Mononuclear cell (primary cell): ENCODE data around the gene LEAP2. TPM values are rescaled to one million over a fixed set of nuclear protein-coding genes. Genes with fewer than 3 reads are reported as not detected.

Source experiments
- H3K27me3 ChIP-seq: 2 replicates; pipeline ENCODE4 v1.6.0; 2011; ENCODE audit warnings: low read length, control low read depth; ENCODE audit not compliant: insufficient read depth
- H3K4me1 ChIP-seq: 2 replicates; pipeline ENCODE4 v1.5.1; 2011; ENCODE audit warnings: mild to moderate bottlenecking, low read length, control low read depth; ENCODE audit not compliant: insufficient read depth
- H3K4me3 ChIP-seq: 2 replicates; pipeline ENCODE4 v1.5.1; 2011; ENCODE audit warnings: mild to moderate bottlenecking, low read length, moderate library complexity
- H3K9me3 ChIP-seq: 2 replicates; pipeline ENCODE4 v1.5.1; 2011; ENCODE audit warnings: low read depth, mild to moderate bottlenecking, control low read depth, low read length
- total RNA-seq: library from RNA; depleted of rRNA; stranded (reverse); fragments of >200 nt; gene quantifications from one replicate; pipeline ENCODE4 v1.2.3, GENCODE V29; 2012

LEAP2 gene
- total RNA-seq, 1 donor, result 0.21 TPM

DNA sequence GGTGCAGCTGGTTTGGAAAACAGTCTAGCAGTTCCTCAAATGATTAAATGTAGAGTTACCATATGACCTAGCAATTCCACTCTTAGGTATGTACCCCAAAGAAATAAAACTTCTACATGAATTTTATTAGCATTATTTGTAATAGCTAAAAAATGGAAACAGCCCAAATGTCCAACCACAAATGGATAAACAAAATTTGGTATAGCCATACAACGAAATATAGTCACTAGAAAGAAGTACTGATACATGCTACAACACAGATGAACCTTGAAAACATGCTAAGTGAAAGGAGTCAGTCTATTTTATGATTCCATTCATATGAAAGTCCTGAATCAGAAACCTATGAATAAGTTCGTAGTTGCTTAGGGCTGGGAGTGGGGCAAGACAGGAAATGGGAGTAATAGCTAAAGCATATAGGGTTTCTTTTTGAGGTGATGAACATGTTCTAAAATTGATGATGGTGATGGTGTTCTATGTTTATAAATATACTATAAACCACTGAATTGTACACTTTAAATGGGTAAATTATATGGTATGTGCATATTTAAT lies 13.5 kb upstream of the LEAP2 start:
- Histone ChIP-seq H3K4me1 (no peaks in the 10 kb centered on the region), H3K9me3 (no peaks in the 10 kb centered on the region), H3K27me3 (no peaks in the 10 kb centered on the region), H3K4me3 (no peak overlapping the region)

GRCh38 chr5:132860742-132861141 lies 12.7 kb upstream of the LEAP2 start:
- no peaks in the 10 kb centered on the region for H3K9me3 ChIP-seq
- no peak overlapping the region for H3K4me3 ChIP-seq
- peaks cover 5% of the 10 kb centered on the region for H3K4me1 ChIP-seq

DNA sequence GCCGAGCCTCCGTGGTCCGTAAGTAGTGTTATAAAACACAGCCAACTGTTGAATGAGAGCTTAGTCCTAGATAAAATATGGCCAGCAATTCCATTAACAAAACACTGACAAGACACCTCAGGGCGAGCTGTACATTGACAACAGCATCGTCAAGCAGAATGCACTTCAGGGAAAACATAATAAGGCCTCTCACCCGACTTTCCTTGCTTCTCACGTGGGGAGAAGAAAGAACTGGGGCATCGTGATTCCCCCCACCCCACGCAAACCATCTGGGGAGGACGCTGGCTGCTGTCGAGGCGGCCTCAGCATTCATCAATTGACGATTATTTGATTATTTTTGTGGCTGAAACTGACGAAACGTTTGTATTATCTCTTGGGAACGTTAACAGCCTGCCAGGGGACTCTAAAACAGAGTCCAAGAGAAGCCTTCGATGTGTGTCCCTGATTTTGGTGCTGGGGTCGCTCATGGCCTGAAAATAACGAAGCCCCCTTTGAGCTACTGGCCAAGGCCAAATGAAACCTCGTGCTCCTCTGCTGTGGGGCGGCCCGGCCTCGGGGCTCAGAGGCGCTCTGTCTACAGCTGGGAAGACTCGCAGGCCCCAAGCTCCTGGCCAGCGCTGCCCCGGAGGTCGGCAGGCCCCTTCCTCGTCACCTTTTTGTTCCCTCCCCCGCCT lies 7.7 kb upstream of the LEAP2 start:
- Histone ChIP-seq H3K27me3 (no peaks in the 10 kb centered on the region), H3K4me3 (peak overlapping the region; percentile 63), H3K4me1 (peaks cover 18% of the 10 kb centered on the region), H3K9me3 (no peaks in the 10 kb centered on the region)

More at GRCh38 chr5:132860742-132861141, 12.7 kb upstream of the LEAP2 start:
- no peaks in the 10 kb centered on the region for H3K27me3 ChIP-seq

- Histone ChIP-seq H3K4me1 (peaks cover 18% of the 10 kb centered on the region), H3K9me3 (no peaks in the 10 kb centered on the region), H3K27me3 (no peaks in the 10 kb centered on the region), H3K4me3 (peak within 1 kb of the TSS; percentile 63)
Observed at GRCh38 chr5:132866342-132867045, 7.0 kb upstream of the LEAP2 start, which contains the start of the genes GDF9 and UQCRQ. GDF9 (minus strand) TSS chr5:132866469; CDS start chr5:132864533, 1,936 bp downstream. UQCRQ (plus strand) TSS chr5:132866642; CDS start chr5:132866882, 240 bp downstream.

DNA sequence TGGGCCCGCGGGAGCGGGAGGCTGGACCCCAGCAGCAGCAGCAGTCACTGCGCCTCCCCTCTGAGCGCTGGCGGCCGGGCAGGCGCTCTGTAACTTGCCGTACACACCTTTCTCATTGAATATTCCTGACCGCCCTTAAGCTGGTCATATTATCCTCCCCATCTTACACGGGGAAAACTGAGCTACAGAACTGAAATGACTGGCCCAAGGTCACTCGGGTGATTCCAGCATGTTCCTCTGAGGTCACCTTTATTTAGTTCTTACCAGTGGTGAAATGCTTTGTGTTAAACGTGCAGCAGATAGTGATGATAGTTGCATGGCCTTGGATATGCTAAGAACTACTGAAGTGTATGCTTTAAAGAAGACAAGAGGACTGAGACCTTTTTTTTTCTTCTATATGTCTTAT lies 6.4 kb upstream of the LEAP2 start:
- Histone ChIP-seq H3K9me3 (no peaks in the 10 kb centered on the region), H3K4me1 (peaks cover 18% of the 10 kb centered on the region), H3K27me3 (no peaks in the 10 kb centered on the region), H3K4me3 (peak overlapping the region; percentile 63)

DNA sequence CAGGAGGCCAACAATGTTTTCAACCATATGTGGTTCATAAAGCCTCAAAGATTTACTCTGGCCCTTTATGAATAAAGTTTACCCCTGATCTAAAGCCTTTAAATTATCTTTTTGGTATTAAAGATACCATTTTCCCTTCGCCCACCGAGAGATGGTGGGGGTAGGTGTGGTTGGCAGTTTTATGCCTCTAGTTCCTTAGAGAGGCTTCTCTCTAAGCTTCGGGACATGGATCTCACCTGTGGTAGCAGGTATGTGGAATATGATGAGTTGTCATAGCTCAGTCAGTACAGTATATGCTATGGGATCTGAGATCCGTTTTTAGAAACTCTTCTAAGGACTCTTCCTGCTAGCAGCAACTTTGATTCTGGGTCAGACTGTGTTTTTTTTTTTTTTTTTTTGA lies 4.7 kb upstream of the LEAP2 start:
- H3K9me3 ChIP-seq, result no peaks in the 10 kb centered on the region
- H3K27me3 ChIP-seq, result no peaks in the 10 kb centered on the region
- no peak overlapping the region for H3K4me3 ChIP-seq
- H3K4me1 ChIP-seq, result peaks cover 18% of the 10 kb centered on the region

GRCh38 chr5:132870801-132871200 lies 2.7 kb upstream of the LEAP2 start:
- Histone ChIP-seq H3K4me3 (no peak overlapping the region), H3K9me3 (no peaks in the 10 kb centered on the region), H3K4me1 (peaks cover 12% of the 10 kb centered on the region)

GRCh38 chr5:132871459-132872284 lies 1.8 kb upstream of the LEAP2 start:
- Histone ChIP-seq H3K4me3 (no peak overlapping the region), H3K9me3 (no peaks in the 10 kb centered on the region), H3K4me1 (peaks cover 10% of the 10 kb centered on the region), H3K27me3 (no peaks in the 10 kb centered on the region)

More at GRCh38 chr5:132870801-132871200, 2.7 kb upstream of the LEAP2 start:
- no peaks in the 10 kb centered on the region for H3K27me3 ChIP-seq

- H3K9me3 ChIP-seq, result no peaks in the 10 kb centered on the region
- H3K27me3 ChIP-seq, result no peaks in the 10 kb centered on the region
- H3K4me1 ChIP-seq, result peaks cover under 1% of the 10 kb centered on the region
- no peak overlapping the region for H3K4me3 ChIP-seq
Observed at GRCh38 chr5:132872788-132873118, 715 bp upstream of the LEAP2 start.

DNA sequence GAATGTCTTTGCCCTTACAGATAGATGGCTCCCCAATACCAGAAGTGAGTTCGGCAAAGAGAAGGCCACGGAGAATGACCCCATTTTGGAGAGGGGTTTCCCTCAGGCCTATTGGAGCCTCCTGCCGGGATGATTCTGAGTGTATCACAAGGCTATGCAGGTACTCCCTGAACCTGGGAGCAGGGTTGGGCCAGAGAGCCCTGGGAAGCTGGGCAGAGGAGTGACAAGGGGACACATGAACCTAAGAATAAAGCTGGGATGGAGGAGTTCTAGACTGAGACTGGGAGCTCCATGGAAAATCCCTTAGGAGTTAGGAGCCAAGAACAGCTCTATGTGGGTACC lies 433 bp downstream of the LEAP2 start:
- H3K9me3 ChIP-seq, result no peaks in the 10 kb centered on the region
- H3K27me3 ChIP-seq, result no peaks in the 10 kb centered on the region
- H3K4me1 ChIP-seq, result no peaks in the 10 kb centered on the region
- no peak overlapping the region for H3K4me3 ChIP-seq

DNA sequence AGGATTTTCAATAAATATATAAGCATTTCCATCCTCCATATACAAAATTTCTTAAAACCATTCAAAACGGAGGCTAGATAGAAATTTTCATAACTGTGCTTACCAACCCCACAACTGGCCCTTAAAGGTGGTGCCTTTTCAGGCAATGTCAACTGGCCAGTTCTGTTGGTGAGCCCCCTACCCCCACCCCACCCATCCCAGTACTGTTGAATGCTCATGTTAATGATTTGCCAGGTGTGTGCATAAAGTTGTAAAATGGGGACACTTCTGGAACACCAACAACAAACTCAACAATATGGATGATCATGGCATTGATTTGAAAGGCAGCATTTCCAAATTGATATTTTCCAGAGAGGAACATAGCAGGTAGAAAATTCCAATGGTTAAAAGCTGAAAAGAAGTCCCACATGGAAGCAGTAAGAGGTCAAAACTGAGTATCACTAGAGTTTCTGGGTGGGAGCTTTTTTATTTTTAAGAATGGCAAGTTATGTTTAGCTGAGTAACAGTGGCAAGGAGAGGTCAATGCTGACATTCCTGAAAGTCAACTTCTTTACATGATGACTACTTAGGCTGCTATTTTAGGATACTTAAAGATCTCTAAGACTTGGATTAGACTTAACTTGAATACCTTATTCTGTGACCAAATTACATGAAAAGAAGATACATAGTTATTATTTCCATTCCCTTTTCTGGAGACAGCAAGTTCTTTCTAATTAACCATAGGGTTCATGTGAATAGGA lies 2.7 kb downstream of the LEAP2 start:
- no peaks in the 10 kb centered on the region for H3K4me1 ChIP-seq
- no peak overlapping the region for H3K4me3 ChIP-seq
- no peaks in the 10 kb centered on the region for H3K27me3 ChIP-seq
- no peaks in the 10 kb centered on the region for H3K9me3 ChIP-seq

DNA sequence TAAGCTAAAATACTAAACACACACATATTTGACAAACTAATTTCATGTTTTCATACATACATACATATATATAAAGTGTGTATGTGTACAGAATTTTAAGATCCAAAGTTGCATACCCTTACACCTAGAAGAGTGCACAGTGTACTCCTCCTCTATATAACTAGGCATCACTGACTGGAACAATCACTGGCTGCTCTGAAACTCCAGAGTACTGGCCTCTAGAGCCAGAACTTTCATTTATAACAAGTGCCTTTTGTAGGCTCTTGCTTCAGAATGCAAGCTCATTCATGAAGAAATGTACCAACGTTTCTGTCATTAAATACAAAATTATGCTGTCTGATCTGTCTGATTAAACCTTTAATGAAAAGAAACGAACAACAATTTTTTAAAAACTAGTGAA lies 4.0 kb downstream of the LEAP2 start:
- Histone ChIP-seq H3K27me3 (no peaks in the 10 kb centered on the region), H3K9me3 (no peaks in the 10 kb centered on the region), H3K4me1 (no peaks in the 10 kb centered on the region)

DNA sequence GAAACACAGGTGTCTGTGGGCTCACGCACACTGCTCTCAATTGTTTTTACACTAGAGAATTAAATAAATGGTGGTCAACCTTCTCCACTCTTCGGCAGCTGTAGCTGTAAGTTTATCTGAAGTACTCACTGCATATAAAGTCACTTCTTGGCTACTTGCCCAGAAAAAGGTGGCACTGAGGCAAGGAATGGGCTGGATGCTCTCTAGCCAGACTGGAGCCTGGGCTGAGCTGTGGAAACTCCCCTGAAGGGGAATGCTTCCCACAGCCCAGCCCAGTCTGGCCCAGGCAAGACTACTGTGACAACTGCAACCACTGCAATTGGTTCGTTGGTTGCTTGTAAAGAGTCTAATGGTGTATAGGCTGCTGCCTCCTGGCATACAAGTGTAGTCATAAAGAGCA lies 4.5 kb downstream of the LEAP2 start:
- no peak overlapping the region for H3K4me3 ChIP-seq
- H3K9me3 ChIP-seq, result no peaks in the 10 kb centered on the region
- no peaks in the 10 kb centered on the region for H3K4me1 ChIP-seq
- H3K27me3 ChIP-seq, result no peaks in the 10 kb centered on the region

More for the DNA sequence above, 4.0 kb downstream of the LEAP2 start:
- H3K4me3 ChIP-seq, result no peak overlapping the region

- Histone ChIP-seq H3K4me3 (no peak overlapping the region), H3K27me3 (no peaks in the 10 kb centered on the region), H3K4me1 (no peaks in the 10 kb centered on the region), H3K9me3 (no peaks in the 10 kb centered on the region)
Observed at GRCh38 chr5:132883261-132883834, 9.9 kb downstream of the LEAP2 start.
